B cell (primary cell): ENCODE data around the gene MCM3AP. TPM values are rescaled to one million over a fixed set of nuclear protein-coding genes. Genes with fewer than 3 reads are reported as not detected.

Source experiments
- ATAC-seq: fragments of 200-7000 bp; cut with Tn5 transposase; one replicate; pipeline ENCODE4 v1.10.0; 2021; ENCODE audit warnings: low read depth, mild to moderate bottlenecking, moderate number of reproducible peaks, moderate library complexity
- CTCF ChIA-PET: fragments of 350-600 bp; sonication (Branson Sonifier 250); formaldehyde crosslinking; loops from one replicate; lab custom pipeline; 2021; ENCODE audit warnings: antibody characterized with exemption, inconsistent platforms; lab: Charles Lee
- POLR2A ChIA-PET: fragments of 350-600 bp; sonication (Branson Sonifier 250); formaldehyde crosslinking; loops from one replicate; lab custom pipeline; 2021; ENCODE audit warnings: antibody characterized with exemption; lab: Charles Lee
- DNase-seq: peaks from one replicate; pipeline ENCODE4 v3.0.0; 2013
- H2AFZ ChIP-seq: 2 replicates; pipeline ENCODE4 v1.6.1; 2012; ENCODE audit warnings: mild to moderate bottlenecking, low read depth, low read length; ENCODE audit not compliant: insufficient read depth, poor library complexity, severe bottlenecking
- H3K27ac ChIP-seq, 2 donors: 1 replicate in 1 of 2; 2 replicates in 1 of 2; pipeline ENCODE4 v1.5.1; 2012 to 2013; ENCODE audit warnings: low read length in 2 of 2, mild to moderate bottlenecking in 2 of 2, moderate library complexity in 1 of 2
- H3K27me3 ChIP-seq, 4 experiments: fragments of 200-600 bp in 1 of 4; sonication (generic) in 1 of 4; replicated peaks in 1 of 4; 1 replicate in 2 of 4; 2 replicates in 2 of 4; pipeline versions ENCODE4 v1.6.1 to v1.7.0; 2013 to 2016; ENCODE audit warnings: low read length in 3 of 4, mild to moderate bottlenecking in 2 of 4, mixed read lengths in 1 of 4, moderate library complexity in 1 of 4; ENCODE audit not compliant: insufficient read depth in 4 of 4, control insufficient read depth in 3 of 4; ENCODE audit errors: control extremely low read depth in 1 of 4
- H3K36me3 ChIP-seq, 2 experiments: replicated peaks in 1 of 2; 1 replicate in 1 of 2; 2 replicates in 1 of 2; pipeline versions ENCODE4 v1.6.1 to v1.7.1; 2013; ENCODE audit warnings: low read length in 1 of 2; ENCODE audit not compliant: insufficient read depth in 2 of 2, control insufficient read depth in 1 of 2; ENCODE audit errors: control extremely low read depth in 1 of 2, extremely low read depth in 1 of 2
- H3K4me1 ChIP-seq, 2 donors: fragments of 200-600 bp in 1 of 2; sonication (generic) in 1 of 2; 1 replicate in 1 of 2; 2 replicates in 1 of 2; pipeline versions ENCODE4 v1.5.1 to v1.6.1; 2013 to 2017; ENCODE audit warnings: low read length in 2 of 2; ENCODE audit not compliant: control insufficient read depth in 2 of 2, insufficient read depth in 2 of 2
- H3K4me2 ChIP-seq: replicated peaks from 2 replicates; pipeline ENCODE3; 2012; ENCODE audit warnings: mild to moderate bottlenecking, low read depth, low read length; ENCODE audit not compliant: poor library complexity, severe bottlenecking
- H3K4me3 ChIP-seq, 5 experiments: fragments of 200-600 bp in 1 of 5; sonication (generic) in 1 of 5; 1 replicate in 3 of 5; 2 replicates in 2 of 5; pipeline versions ENCODE4 v1.5.1 to v1.7.0; 2011 to 2016; ENCODE audit warnings: low read length in 4 of 5, mild to moderate bottlenecking in 4 of 5, low read depth in 2 of 5, control low read depth in 1 of 5, moderate library complexity in 1 of 5; ENCODE audit not compliant: insufficient read depth in 1 of 5; ENCODE audit errors: control extremely low read depth in 1 of 5, extremely low read depth in 1 of 5
- H3K79me2 ChIP-seq: fragments of 200-600 bp; sonication (generic); one replicate; pipeline ENCODE4 v1.6.0; 2016; ENCODE audit warnings: low read length; ENCODE audit not compliant: control insufficient read depth, insufficient read depth
- H3K9ac ChIP-seq: fragments of 200-600 bp; sonication (generic); 2 replicates; pipeline ENCODE4 v1.6.1; 2017; ENCODE audit warnings: mild to moderate bottlenecking, low read length, moderate library complexity
- H3K9me3 ChIP-seq, 3 donors: one replicate each; pipeline versions ENCODE4 v1.6.1 to v1.7.1; 2013; ENCODE audit warnings: low read length in 2 of 3; ENCODE audit not compliant: control insufficient read depth in 2 of 3, insufficient read depth in 1 of 3; ENCODE audit errors: control extremely low read depth in 1 of 3
- H4K20me1 ChIP-seq: 2 replicates; pipeline ENCODE4 v1.6.0; 2012; ENCODE audit warnings: mild to moderate bottlenecking, low read length; ENCODE audit not compliant: insufficient read depth, control insufficient read depth, poor library complexity, severe bottlenecking
- H3K27ac Mint-ChIP-seq: one replicate; pipeline ENCODE4 v1.8.0; 2021; ENCODE audit warnings: mixed read lengths
- H3K27me3 Mint-ChIP-seq: one replicate; pipeline ENCODE4 v1.8.0; 2021; ENCODE audit warnings: mixed read lengths
- H3K4me1 Mint-ChIP-seq: one replicate; pipeline ENCODE4 v1.8.0; 2021; ENCODE audit warnings: mixed read lengths
- H3K4me3 Mint-ChIP-seq: one replicate; pipeline ENCODE4 v1.8.0; 2021; ENCODE audit warnings: mixed read lengths
- H3K9me3 Mint-ChIP-seq: one replicate; pipeline ENCODE4 v1.8.0; 2022; ENCODE audit warnings: mixed read lengths; ENCODE audit not compliant: insufficient read depth
- CTCF ChIP-seq: fragments of 200-600 bp; IDR thresholded peaks from one replicate; pipeline ENCODE4 v1.8.0; 2022; ENCODE audit warnings: antibody characterized with exemption, mild to moderate bottlenecking
- EZH2 ChIP-seq: IDR thresholded peaks from 2 replicates; pipeline ENCODE4 v1.6.1; 2012; ENCODE audit warnings: borderline replicate concordance, low read depth, mild to moderate bottlenecking, moderate library complexity, low read length; ENCODE audit not compliant: insufficient read depth, poor library complexity, severe bottlenecking
- WGBS: methylation state at CpG from one replicate; pipeline ENCODE4 v1.1.5; 2013; ENCODE audit warnings: missing lambda C conversion rate; ENCODE audit not compliant: insufficient coverage; 5-methylcytosine and 5-hydroxymethylcytosine counted together
- intact Hi-C: fragments of 100-400 bp; cut with micrococcal nuclease; formaldehyde crosslinking; loops from one replicate; pipeline ENCODE4 v1.10.0; 2022
- polyA plus RNA-seq: library from polyadenylated mRNA; depleted of rRNA; stranded (reverse); fragments of >200 nt; gene quantifications from 2 replicates; pipeline ENCODE4 v1.2.3, GENCODE V29; 2012
- total RNA-seq, 2 donors: library from RNA; stranded (reverse); fragments of 120-200 nt in 1 of 2; gene quantifications; 1 replicate in 1 of 2; 2 replicates in 1 of 2; pipeline versions ENCODE4 v1.2.3 to v1.2.4, GENCODE V29; 2013 to 2022

The MCM3AP gene
- total and polyA plus RNA-seq, 2 donors (not counting 1 experiment from before 2014, with no cell fraction given): 61.7 to 180 TPM

- H3K27me3 Mint-ChIP-seq: no peaks in the 10 kb centered on the region
- CTCF ChIA-PET: interaction anchor here (0.6 to 1.6 kb wide), 3 partner anchors 31 to 40 kb away, joined by 3 to 5 read pairs (median 3); partner anchors contain the start of gene MCM3AP
- H3K4me2 ChIP-seq: peak overlapping the region; percentile 97
- peak overlapping the region; percentile 88 for H3K4me3 Mint-ChIP-seq
- H3K36me3 ChIP-seq: peaks cover 0 to 2% of the 10 kb centered on the region in 2 experiments
- no peaks in the 10 kb centered on the region for H3K9me3 ChIP-seq
- POLR2A ChIA-PET: no interaction called here
- peak overlapping the region; percentile 95 for H3K27ac Mint-ChIP-seq
- H3K9me3 Mint-ChIP-seq: no peaks in the 10 kb centered on the region
- H3K4me1 Mint-ChIP-seq: peaks cover 24% of the 10 kb centered on the region
- H3K27me3 ChIP-seq: peaks cover 0 to 3% (median 0%) of the 10 kb centered on the region in 4 experiments
- H3K9ac ChIP-seq: peak overlapping the region; percentile 87
- WGBS: under 1% methylated on average over 98 of the region's 98 CpGs
- peaks cover 29% of the 10 kb centered on the region for H3K79me2 ChIP-seq
- intact Hi-C loops: loop anchor here (1.0 to 2.0 kb wide), 5 partner anchors 38 to 182 kb away; partner anchors contain the start of genes DIP2A, LSS, SPATC1L and YBEY
- DNase-seq: peak; percentile 92
- H4K20me1 ChIP-seq: no peaks in the 10 kb centered on the region
- TF ChIP-seq EZH2 (no peak), CTCF (peak; percentile 27)
- peak overlapping the region; percentile 95 to 96 for H3K27ac ChIP-seq
- H3K4me3 ChIP-seq: peak overlapping the region; percentile 26 to 100 (median 95)
- peak; percentile 77 for ATAC-seq
- H3K4me1 ChIP-seq: peaks cover 16 to 23% of the 10 kb centered on the region in 2 donors
- H2AFZ ChIP-seq: peak overlapping the region; percentile 93
These were observed 39.1 kb upstream of the MCM3AP start for GRCh38 chr21:46324390-46325072.
